Measurements from ENCODE around the gene PLEKHG3. TPM values are rescaled to one million over a fixed set of nuclear protein-coding genes. Genes with fewer than 3 reads are reported as not detected.

The PLEKHG3 gene
- polyA plus RNA-seq, 4 donors = 60.7 to 104 (median 94.2) TPM

DNA sequence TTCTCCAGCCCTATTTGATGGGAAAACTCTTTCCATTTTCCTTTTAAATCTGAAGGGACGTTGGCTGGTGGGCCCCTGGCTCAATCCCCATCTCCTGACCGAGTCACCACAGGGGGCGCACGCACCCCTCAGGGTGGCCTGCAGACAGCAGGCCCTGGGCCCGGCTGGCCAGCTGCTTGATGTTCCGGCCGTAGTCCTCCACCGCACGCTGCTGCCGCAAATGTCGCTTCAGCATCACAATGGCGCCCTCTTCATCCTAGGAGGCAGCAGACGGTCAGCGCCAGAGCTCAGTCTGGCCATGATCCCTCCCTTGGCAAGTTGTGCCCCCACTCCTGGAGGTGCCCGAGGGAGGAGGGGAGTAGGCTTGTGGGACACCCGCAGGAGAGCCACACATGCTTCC lies 70.0 kb downstream of the PLEKHG3 start:
- no peak for DNase-seq (ENCODE audit: low read depth in 4 of 4, low spot score in 3 of 4)

DNA sequence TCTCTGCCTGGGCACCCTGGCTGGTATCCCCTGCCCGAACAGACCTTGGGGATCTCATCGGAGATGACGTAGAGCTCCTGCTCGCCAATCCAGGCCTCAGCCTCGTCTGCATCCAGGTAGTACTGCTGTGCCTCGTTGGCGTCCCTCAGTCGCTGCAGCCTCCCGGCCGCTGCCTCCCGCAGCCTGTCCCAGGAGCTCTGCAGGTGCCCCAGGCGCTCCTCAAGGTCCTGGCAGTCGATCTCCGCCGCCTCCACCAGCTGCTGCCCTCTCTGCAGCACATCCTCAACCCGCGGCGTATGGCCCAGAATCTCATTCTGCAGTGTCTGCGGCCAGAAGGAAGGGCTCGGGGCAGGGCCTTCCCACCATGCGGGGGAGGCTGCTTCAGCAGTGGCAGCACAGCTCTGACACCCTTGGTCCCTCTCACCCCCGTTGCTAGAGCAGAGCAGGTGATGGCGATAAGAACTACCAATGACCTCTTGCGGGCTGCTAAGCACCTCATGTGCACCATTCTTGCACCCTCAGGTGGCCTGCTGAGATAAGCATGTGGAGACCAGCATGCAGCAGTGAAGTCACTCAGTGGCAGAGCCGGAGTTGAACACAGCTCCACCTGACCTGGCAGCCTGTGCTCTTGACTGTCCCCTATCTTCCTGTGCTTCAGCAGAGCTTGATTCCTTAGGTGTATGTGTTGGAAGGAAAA lies 71.0 kb downstream of the PLEKHG3 start:
- no peak for DNase-seq (ENCODE audit: low read depth in 4 of 4, low spot score in 3 of 4)

DNA sequence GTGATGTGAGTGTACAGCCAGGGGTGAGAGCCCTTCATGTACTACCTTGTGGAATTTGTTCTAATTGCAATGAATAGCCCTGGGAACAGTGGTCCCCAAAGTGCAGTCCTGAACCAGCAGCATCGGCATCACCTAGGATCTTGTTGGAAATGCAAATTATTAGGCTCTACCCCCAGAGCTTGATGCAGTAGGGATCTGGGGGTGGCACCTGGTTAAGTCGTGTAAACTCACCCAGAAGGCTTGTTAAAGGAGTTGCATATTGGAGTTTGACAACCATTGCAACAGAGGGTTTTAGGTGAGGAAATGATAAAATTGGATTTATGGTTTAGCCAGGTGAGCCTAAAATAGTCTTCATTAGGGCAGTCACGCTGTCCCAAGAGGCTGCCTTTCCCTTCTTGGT lies 73.2 kb downstream of the PLEKHG3 start:
- no peak for DNase-seq (ENCODE audit: low read depth in 4 of 4, low spot score in 3 of 4)

DNA sequence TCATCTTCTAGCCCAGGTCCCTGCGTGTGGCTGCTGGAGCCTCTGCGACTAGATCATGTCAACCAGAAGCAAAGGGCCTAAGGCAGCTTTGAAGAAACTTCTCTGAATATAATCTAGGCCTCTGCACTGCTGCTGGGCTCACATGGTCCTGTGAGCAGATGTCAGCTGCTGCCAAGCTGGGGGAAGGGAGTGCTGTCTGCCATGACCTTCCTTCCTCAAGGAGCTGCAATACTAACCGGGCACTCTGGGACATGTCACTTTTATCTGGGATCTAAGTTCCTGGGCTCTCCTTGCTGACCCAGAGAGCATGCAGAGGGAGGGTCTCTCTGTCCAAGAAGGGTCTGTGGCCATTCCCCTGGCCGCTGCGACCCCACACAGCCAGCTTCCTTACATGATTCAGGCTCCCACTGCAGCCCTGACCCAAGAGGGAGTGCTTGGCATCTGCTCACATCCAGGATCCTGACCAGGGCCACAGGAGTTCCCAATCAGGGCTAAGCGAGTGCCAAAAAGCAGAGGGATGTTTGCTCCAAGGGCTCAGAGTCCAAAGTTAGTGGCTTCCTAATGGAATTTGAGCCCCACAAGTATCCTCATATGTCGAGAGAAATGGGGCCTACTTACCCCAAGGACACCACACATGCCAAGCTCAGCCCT lies 74.0 kb downstream of the PLEKHG3 start:
- DNase-seq (ENCODE audit: low read depth in 4 of 4, low spot score in 3 of 4) = no peak

DNA sequence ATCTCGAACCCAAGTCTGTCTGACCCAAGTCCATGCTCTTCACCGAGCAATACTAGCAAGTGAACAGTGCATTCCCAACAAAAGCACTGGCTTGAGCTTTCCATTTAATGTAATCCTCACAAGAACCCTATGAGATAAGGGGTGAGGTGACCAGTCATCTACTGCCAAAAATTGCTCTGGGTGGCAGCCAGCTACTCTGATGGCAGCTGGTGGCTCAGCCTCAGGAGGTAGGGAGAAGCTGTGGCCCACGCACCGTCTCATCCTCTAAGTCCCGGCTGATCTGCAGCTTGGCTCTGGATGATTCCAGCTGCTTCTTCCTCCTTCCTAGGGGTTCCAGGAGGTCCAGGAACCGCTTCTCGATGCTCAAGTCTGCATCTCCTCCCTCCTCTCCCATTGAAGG lies 75.2 kb downstream of the PLEKHG3 start:
- DNase-seq (ENCODE audit: low read depth in 4 of 4, low spot score in 3 of 4) = no peak

- DNase-seq (ENCODE audit: low read depth in 4 of 4, low spot score in 3 of 4) = no peak
These were observed 78.0 kb downstream of the PLEKHG3 start for GRCh38 chr14:64782196-64782595.

GRCh38 chr14:64784006-64784405 lies 79.8 kb downstream of the PLEKHG3 start:
- DNase-seq (ENCODE audit: low read depth in 4 of 4, low spot score in 3 of 4) = no peak

- no peak for DNase-seq (ENCODE audit: low read depth in 4 of 4, low spot score in 3 of 4)
These were observed 82.3 kb downstream of the PLEKHG3 start for GRCh38 chr14:64786296-64787149.

DNA sequence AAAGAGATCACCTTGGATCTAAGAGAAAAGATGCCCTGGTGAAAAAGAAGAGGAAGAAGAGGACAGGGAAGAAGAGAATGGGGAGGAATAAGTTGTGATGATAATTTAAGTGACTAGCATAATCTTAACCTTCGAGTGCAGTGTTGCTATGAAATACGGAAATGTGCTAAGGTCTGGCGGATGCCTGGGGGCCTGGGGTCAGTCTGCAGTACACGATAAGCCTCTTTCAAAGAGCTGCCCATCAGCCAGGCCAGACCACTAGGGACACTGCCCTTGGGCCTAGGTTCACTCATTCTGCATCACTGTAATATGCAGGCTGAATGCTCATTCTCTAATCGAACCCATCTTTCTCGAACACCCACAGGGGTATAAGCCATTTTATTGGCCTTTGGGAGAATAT lies 83.4 kb downstream of the PLEKHG3 start:
- DNase-seq (ENCODE audit: low read depth in 4 of 4, low spot score in 3 of 4) = no peak

- no peak for DNase-seq (ENCODE audit: low read depth in 4 of 4, low spot score in 3 of 4)
These were observed 84.5 kb downstream of the PLEKHG3 start for GRCh38 chr14:64788706-64789105.

GRCh38 chr14:64789696-64790095 lies 85.5 kb downstream of the PLEKHG3 start:
- no peak for DNase-seq (ENCODE audit: low read depth in 4 of 4, low spot score in 3 of 4)

- no peak for DNase-seq (ENCODE audit: low read depth in 4 of 4, low spot score in 3 of 4)
These were observed 86.3 kb downstream of the PLEKHG3 start for GRCh38 chr14:64790478-64790877.

DNA sequence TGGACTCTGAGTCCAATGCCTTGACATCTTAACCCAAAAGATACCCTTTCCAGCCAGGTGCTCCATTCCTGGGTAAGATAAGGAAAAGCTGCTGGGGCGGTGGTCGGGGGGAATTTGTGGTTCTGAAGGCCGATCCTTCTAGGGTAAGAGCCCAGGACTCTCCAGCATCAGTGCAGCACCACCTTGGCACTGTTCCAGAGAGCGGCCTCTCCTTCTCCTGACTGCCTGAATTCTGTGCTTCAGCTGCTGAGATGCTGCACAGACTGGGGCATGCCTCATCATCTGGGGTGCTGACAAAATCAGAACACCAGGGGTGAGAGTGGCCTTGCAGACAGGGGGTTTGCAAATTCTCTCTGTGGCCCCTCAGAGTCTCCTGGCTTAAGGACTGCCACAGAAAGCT lies 88.0 kb downstream of the PLEKHG3 start:
- no peak for DNase-seq (ENCODE audit: low read depth in 4 of 4, low spot score in 3 of 4)

GRCh38 chr14:64792871-64793560 lies 88.8 kb downstream of the PLEKHG3 start:
- DNase-seq (ENCODE audit: low read depth in 4 of 4, low spot score in 3 of 4) = no peak

GRCh38 chr14:64795211-64795610 lies 91.0 kb downstream of the PLEKHG3 start:
- DNase-seq (ENCODE audit: low read depth in 4 of 4, low spot score in 3 of 4) = no peak

DNA sequence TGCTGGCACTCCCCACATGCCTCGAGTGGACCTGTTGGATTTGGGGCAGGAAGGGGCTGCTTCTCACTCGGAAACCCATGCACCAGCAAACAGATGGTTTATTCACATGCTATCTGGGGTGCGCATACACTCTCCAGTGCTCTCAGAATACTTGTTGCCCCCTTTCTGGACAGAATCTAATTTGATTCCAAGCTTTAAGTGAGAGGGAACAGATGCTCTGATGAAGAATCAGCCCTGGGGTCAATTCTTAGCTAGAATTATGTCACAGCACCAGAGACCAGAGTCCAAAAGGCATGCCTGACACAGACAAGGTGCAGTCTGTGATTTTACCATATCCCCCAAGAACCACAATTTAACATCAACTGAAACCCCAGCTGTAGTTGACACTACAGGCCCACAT lies 91.7 kb downstream of the PLEKHG3 start:
- no peak for DNase-seq (ENCODE audit: low read depth in 4 of 4, low spot score in 3 of 4)

GRCh38 chr14:64796369-64796768 lies 92.1 kb downstream of the PLEKHG3 start:
- DNase-seq (ENCODE audit: low read depth in 4 of 4, low spot score in 3 of 4) = no peak

- no peak for DNase-seq (ENCODE audit: low read depth in 4 of 4, low spot score in 3 of 4)
These were observed 95.3 kb downstream of the PLEKHG3 start for GRCh38 chr14:64799555-64799954.

All from left renal pelvis (tissue), 4 donors.